ENCODE results near the gene KDM1A.

GRCh38 chr1:23088027-23088426 lies 68.8 kb downstream of the KDM1A start:
- TF ChIP-seq CTCF (IDR thresholded peaks at IDR 0.05) (no peak), ZFX (IDR thresholded peaks at IDR 0.05; ENCODE audit: borderline replicate concordance) (no peak)
